T47D (cell line): ENCODE measurements around the gene C15orf40.
A peak's percentile ranks its signal among the peaks of the same experiment; 100 is the strongest.

Experiments used
- DNase-seq, 2 experiments: peaks; one replicate each; pipeline versions ENCODE4 v3.0.0 to v3.0.0-alpha.2; 2011 to 2012; ENCODE audit warnings: low read depth in 1 of 2, low spot score in 1 of 2
- JUND ChIP-seq: IDR thresholded peaks from 2 replicates; pipeline ENCODE4 v1.6.1; 2012; ENCODE audit warnings: low read depth
- in situ Hi-C: cut with HindIII; loops from 2 replicates; pipeline ENCODE4 v1.10.0; 2016; ENCODE audit warnings: low sequenced_read_pairs, low pct_unique_long_range_greater_than_20kb

C15orf40 gene

GRCh38 chr15:82960766-82961165, 50.7 kb downstream of the C15orf40 start:
- in situ Hi-C loops = no loop called here
- DNase-seq = no peak
- TF ChIP-seq JUND = no peak

GRCh38 chr15:82959423-82959822, 52.0 kb downstream of the C15orf40 start:
- no peak for TF ChIP-seq JUND
- DNase-seq = no peak
- in situ Hi-C loops = no loop called here

GRCh38 chr15:82958638-82959037, 52.8 kb downstream of the C15orf40 start:
- no peak for DNase-seq
- in situ Hi-C loops = no loop called here
- TF ChIP-seq JUND = no peak

GRCh38 chr15:82952158-82953081, 59.0 kb downstream of the C15orf40 start, which contains the start of gene HOMER2:
Gene HOMER2, minus strand, starts transcription at chr15:82952720. Its CDS starts 185 bp downstream, at chr15:82952535.
- no peak for TF ChIP-seq JUND
- in situ Hi-C loops = no loop called here
- DNase-seq = peak; percentile 43 to 68

- no peak for TF ChIP-seq JUND
- in situ Hi-C loops = no loop called here
- DNase-seq = peak in 1 of 2 experiments; percentile 7
Observed at GRCh38 chr15:82951472-82952157, 59.8 kb downstream of the C15orf40 start.

- in situ Hi-C loops = no loop called here
- no peak for DNase-seq
- no peak for TF ChIP-seq JUND
Observed at GRCh38 chr15:82950746-82951370, 60.6 kb downstream of the C15orf40 start.

GRCh38 chr15:82950295-82950694, 61.1 kb downstream of the C15orf40 start:
- TF ChIP-seq JUND = no peak
- in situ Hi-C loops = no loop called here
- DNase-seq = no peak

GRCh38 chr15:82946155-82946701, 65.2 kb downstream of the C15orf40 start:
- no peak for TF ChIP-seq JUND
- no peak for DNase-seq
- in situ Hi-C loops = no loop called here

GRCh38 chr15:82945326-82945725, 66.1 kb downstream of the C15orf40 start:
- in situ Hi-C loops = no loop called here
- TF ChIP-seq JUND = no peak
- DNase-seq = no peak

GRCh38 chr15:82944821-82945220, 66.6 kb downstream of the C15orf40 start:
- TF ChIP-seq JUND = no peak
- no peak for DNase-seq
- in situ Hi-C loops = no loop called here

GRCh38 chr15:82944056-82944455, 67.4 kb downstream of the C15orf40 start:
- in situ Hi-C loops = no loop called here
- DNase-seq = no peak
- no peak for TF ChIP-seq JUND

GRCh38 chr15:82943176-82943575, 68.3 kb downstream of the C15orf40 start:
- in situ Hi-C loops = no loop called here
- TF ChIP-seq JUND = no peak
- peak in 1 of 2 experiments; percentile 75 for DNase-seq
